Activated T-cell treated with anti-CD3 and anti-CD28 coated beads, Interleukin-2, amount 50 U/mL, for 24 hours (primary cell): ENCODE results near the gene SIDT1.

Experiments
- DNase-seq: peaks from one replicate; pipeline ENCODE4 v3.0.0-alpha.2; 2020
- H3K27ac Mint-ChIP-seq: 2 replicates; pipeline ENCODE4 v1.8.0; 2020; ENCODE audit warnings: mild to moderate bottlenecking, mixed read lengths
- H3K27me3 Mint-ChIP-seq: 2 replicates; pipeline ENCODE4 v1.8.0; 2020; ENCODE audit warnings: mixed read lengths
- H3K36me3 Mint-ChIP-seq: 2 replicates; pipeline ENCODE4 v1.8.0; 2020; ENCODE audit warnings: low read depth, mixed read lengths
- H3K4me1 Mint-ChIP-seq: 2 replicates; pipeline ENCODE4 v1.8.0; 2020; ENCODE audit warnings: low read depth, mixed read lengths
- H3K4me3 Mint-ChIP-seq: 2 replicates; pipeline ENCODE4 v1.8.0; 2020; ENCODE audit warnings: mild to moderate bottlenecking, moderate library complexity, mixed read lengths
- H3K9me3 Mint-ChIP-seq: 2 replicates; pipeline ENCODE4 v1.8.0; 2020; ENCODE audit warnings: mixed read lengths

The SIDT1 gene

GRCh38 chr3:113654851-113655250 lies 122.5 kb downstream of the SIDT1 start:
- DNase-seq = no peak
- peaks cover 52% of the 10 kb centered on the region for H3K36me3 Mint-ChIP-seq
- no peaks in the 10 kb centered on the region for H3K4me1 Mint-ChIP-seq
- H3K4me3 Mint-ChIP-seq = no peak overlapping the region
- no peak overlapping the region for H3K27ac Mint-ChIP-seq
- peaks cover 9% of the 10 kb centered on the region for H3K9me3 Mint-ChIP-seq
- H3K27me3 Mint-ChIP-seq = no peaks in the 10 kb centered on the region

GRCh38 chr3:113658107-113658506 lies 125.8 kb downstream of the SIDT1 start:
- H3K36me3 Mint-ChIP-seq = peaks cover 72% of the 10 kb centered on the region
- no peaks in the 10 kb centered on the region for H3K4me1 Mint-ChIP-seq
- no peak overlapping the region for H3K4me3 Mint-ChIP-seq
- H3K27me3 Mint-ChIP-seq = no peaks in the 10 kb centered on the region
- DNase-seq = no peak
- no peak overlapping the region for H3K27ac Mint-ChIP-seq
- H3K9me3 Mint-ChIP-seq = peaks cover 9% of the 10 kb centered on the region

GRCh38 chr3:113659101-113659541 lies 126.8 kb downstream of the SIDT1 start:
- H3K36me3 Mint-ChIP-seq = peaks cover 82% of the 10 kb centered on the region
- no peak overlapping the region for H3K4me3 Mint-ChIP-seq
- no peak for DNase-seq
- peaks cover 9% of the 10 kb centered on the region for H3K9me3 Mint-ChIP-seq
- no peaks in the 10 kb centered on the region for H3K27me3 Mint-ChIP-seq
- H3K27ac Mint-ChIP-seq = no peak overlapping the region
- no peaks in the 10 kb centered on the region for H3K4me1 Mint-ChIP-seq

DNA sequence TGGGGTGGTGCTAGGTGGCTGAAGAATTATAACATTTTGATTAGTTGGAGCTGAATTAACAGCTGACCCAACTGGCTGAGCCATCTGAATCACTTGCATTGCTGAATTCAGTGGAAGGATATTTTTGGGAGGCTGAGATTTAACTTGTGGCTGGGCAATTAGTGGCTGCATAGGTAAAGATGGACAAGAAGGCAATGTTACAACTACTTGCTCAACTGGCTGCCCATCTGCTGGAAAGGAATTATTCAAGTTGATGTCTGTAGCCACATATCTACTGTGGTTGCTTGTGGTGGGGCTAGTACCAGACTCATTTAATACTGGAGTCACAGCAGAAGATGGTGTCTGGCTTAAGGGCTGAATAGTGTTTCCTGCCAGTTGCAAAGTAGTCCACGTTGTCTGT lies 127.6 kb downstream of the SIDT1 start:
- Mint-ChIP-seq H3K4me3 (no peak overlapping the region), H3K9me3 (peaks cover 9% of the 10 kb centered on the region), H3K36me3 (peaks cover 89% of the 10 kb centered on the region), H3K27me3 (no peaks in the 10 kb centered on the region), H3K4me1 (no peaks in the 10 kb centered on the region), H3K27ac (no peak overlapping the region)
- DNase-seq = no peak

GRCh38 chr3:113660458-113660857 lies 128.1 kb downstream of the SIDT1 start:
- DNase-seq = no peak
- no peak overlapping the region for H3K4me3 Mint-ChIP-seq
- no peaks in the 10 kb centered on the region for H3K4me1 Mint-ChIP-seq
- H3K36me3 Mint-ChIP-seq = peaks cover 90% of the 10 kb centered on the region
- H3K27me3 Mint-ChIP-seq = no peaks in the 10 kb centered on the region
- peaks cover 9% of the 10 kb centered on the region for H3K9me3 Mint-ChIP-seq
- H3K27ac Mint-ChIP-seq = no peak overlapping the region

GRCh38 chr3:113660896-113661295 lies 128.5 kb downstream of the SIDT1 start:
- Mint-ChIP-seq H3K4me3 (no peak overlapping the region), H3K4me1 (no peaks in the 10 kb centered on the region), H3K9me3 (peaks cover 9% of the 10 kb centered on the region), H3K27me3 (no peaks in the 10 kb centered on the region), H3K36me3 (peaks cover 89% of the 10 kb centered on the region), H3K27ac (no peak overlapping the region)
- no peak for DNase-seq

GRCh38 chr3:113662824-113663223 lies 130.5 kb downstream of the SIDT1 start:
- peaks cover 3% of the 10 kb centered on the region for H3K9me3 Mint-ChIP-seq
- H3K36me3 Mint-ChIP-seq = peaks cover 77% of the 10 kb centered on the region
- no peaks in the 10 kb centered on the region for H3K27me3 Mint-ChIP-seq
- peaks cover 5% of the 10 kb centered on the region for H3K4me1 Mint-ChIP-seq
- no peak overlapping the region for H3K4me3 Mint-ChIP-seq
- no peak overlapping the region for H3K27ac Mint-ChIP-seq
- DNase-seq = no peak

DNA sequence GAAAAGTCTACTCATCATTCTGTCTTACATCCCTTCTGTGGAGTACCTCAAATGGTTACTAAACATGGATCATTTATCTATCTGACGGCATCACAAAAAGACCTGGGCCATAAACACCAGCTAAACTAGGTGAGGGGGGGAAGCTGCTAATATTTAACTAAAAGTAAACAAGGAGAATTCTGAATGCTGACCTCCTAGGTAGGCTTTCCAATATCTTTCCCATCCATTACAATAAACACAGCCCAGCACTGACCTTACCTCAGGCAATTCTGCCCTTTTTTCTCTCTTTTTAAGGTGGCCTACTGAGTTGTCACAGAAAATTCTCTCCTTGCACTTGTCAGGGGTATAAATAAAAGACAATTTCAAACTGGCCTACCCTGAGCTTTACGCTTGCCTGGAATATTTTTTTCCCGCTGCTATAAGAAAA lies 131.0 kb downstream of the SIDT1 start:
- Mint-ChIP-seq H3K27me3 (no peaks in the 10 kb centered on the region), H3K4me3 (no peak overlapping the region), H3K27ac (no peak overlapping the region), H3K36me3 (peaks cover 74% of the 10 kb centered on the region), H3K4me1 (peaks cover 10% of the 10 kb centered on the region), H3K9me3 (peaks cover 3% of the 10 kb centered on the region)
- DNase-seq = no peak

- Mint-ChIP-seq H3K4me1 (peaks cover 14% of the 10 kb centered on the region), H3K27ac (no peak overlapping the region), H3K36me3 (peaks cover 74% of the 10 kb centered on the region), H3K9me3 (peaks cover 3% of the 10 kb centered on the region), H3K27me3 (no peaks in the 10 kb centered on the region), H3K4me3 (no peak overlapping the region)
- no peak for DNase-seq
Measured at GRCh38 chr3:113663761-113664160, 131.4 kb downstream of the SIDT1 start.

- H3K27ac Mint-ChIP-seq = no peak overlapping the region
- H3K36me3 Mint-ChIP-seq = peaks cover 74% of the 10 kb centered on the region
- H3K27me3 Mint-ChIP-seq = no peaks in the 10 kb centered on the region
- DNase-seq = no peak
- no peaks in the 10 kb centered on the region for H3K9me3 Mint-ChIP-seq
- H3K4me3 Mint-ChIP-seq = no peak overlapping the region
- peaks cover 15% of the 10 kb centered on the region for H3K4me1 Mint-ChIP-seq
Measured at GRCh38 chr3:113664523-113665094, 132.3 kb downstream of the SIDT1 start.

GRCh38 chr3:113668015-113668414 lies 135.7 kb downstream of the SIDT1 start:
- peaks cover 15% of the 10 kb centered on the region for H3K4me1 Mint-ChIP-seq
- no peaks in the 10 kb centered on the region for H3K9me3 Mint-ChIP-seq
- no peaks in the 10 kb centered on the region for H3K27me3 Mint-ChIP-seq
- no peak for DNase-seq
- no peak overlapping the region for H3K4me3 Mint-ChIP-seq
- peaks cover 66% of the 10 kb centered on the region for H3K36me3 Mint-ChIP-seq
- H3K27ac Mint-ChIP-seq = no peak overlapping the region

GRCh38 chr3:113673593-113673992 lies 141.2 kb downstream of the SIDT1 start:
- no peaks in the 10 kb centered on the region for H3K27me3 Mint-ChIP-seq
- H3K36me3 Mint-ChIP-seq = peaks cover 73% of the 10 kb centered on the region
- peaks cover 16% of the 10 kb centered on the region for H3K4me1 Mint-ChIP-seq
- H3K27ac Mint-ChIP-seq = no peak overlapping the region
- no peak overlapping the region for H3K4me3 Mint-ChIP-seq
- DNase-seq = no peak
- no peaks in the 10 kb centered on the region for H3K9me3 Mint-ChIP-seq

DNA sequence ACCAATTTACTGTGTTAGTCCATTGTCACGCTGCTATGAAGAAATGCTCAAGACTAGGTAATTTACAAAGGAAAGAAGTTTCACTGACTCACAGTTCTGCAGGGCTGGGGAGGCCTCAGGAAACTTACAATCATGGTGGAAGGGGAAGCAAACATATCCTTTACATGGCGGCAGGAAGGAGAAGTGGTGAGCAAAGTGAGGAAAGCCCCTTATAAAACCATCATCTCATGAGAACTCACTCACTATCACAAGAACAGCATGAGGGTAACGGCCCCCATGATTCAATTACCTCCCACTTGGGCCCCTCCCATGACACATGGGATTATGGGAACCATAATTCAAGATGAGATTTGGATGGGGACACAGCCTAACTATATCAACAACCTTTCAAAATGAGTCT lies 143.9 kb downstream of the SIDT1 start:
- H3K27me3 Mint-ChIP-seq = no peaks in the 10 kb centered on the region
- DNase-seq = no peak
- peaks cover 55% of the 10 kb centered on the region for H3K36me3 Mint-ChIP-seq
- peaks cover 14% of the 10 kb centered on the region for H3K4me1 Mint-ChIP-seq
- H3K4me3 Mint-ChIP-seq = no peak overlapping the region
- no peaks in the 10 kb centered on the region for H3K9me3 Mint-ChIP-seq
- peak overlapping the region; percentile 66 for H3K27ac Mint-ChIP-seq

GRCh38 chr3:113677737-113678136 lies 145.4 kb downstream of the SIDT1 start:
- no peak overlapping the region for H3K4me3 Mint-ChIP-seq
- H3K27ac Mint-ChIP-seq = no peak overlapping the region
- no peak for DNase-seq
- H3K36me3 Mint-ChIP-seq = peaks cover 44% of the 10 kb centered on the region
- H3K4me1 Mint-ChIP-seq = peaks cover 15% of the 10 kb centered on the region
- no peaks in the 10 kb centered on the region for H3K9me3 Mint-ChIP-seq
- H3K27me3 Mint-ChIP-seq = no peaks in the 10 kb centered on the region

DNA sequence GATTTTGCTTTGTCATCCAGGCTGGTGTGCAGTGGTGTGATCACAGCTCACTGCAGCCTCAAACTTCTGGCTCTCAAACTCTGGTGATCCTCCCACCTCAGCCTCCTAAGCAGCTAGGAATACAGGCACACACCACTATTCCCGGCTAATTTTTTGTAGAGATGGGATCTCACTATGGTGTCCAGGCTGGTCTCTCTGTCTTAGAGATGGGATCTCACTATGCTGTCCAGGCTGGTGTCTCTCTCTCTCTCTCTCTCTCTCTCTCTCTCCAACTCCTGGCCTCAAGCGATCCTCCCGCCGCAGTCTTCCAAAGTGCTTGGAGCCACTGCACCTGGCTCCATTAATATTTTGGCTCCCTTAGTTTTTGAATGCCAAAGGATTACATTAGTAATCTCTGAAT lies 146.4 kb downstream of the SIDT1 start:
- Mint-ChIP-seq H3K36me3 (peaks cover 37% of the 10 kb centered on the region), H3K4me3 (no peak overlapping the region), H3K4me1 (peaks cover 15% of the 10 kb centered on the region), H3K27me3 (no peaks in the 10 kb centered on the region), H3K9me3 (no peaks in the 10 kb centered on the region), H3K27ac (no peak overlapping the region)
- DNase-seq = no peak
